Epidermal melanocyte (primary cell): ENCODE data around the gene PCSK9.

Experiments used
- DNase-seq: peaks from one replicate; pipeline ENCODE4 v3.0.0; 2011; ENCODE audit warnings: low spot score; ENCODE audit not compliant: insufficient read length

PCSK9 gene

DNA sequence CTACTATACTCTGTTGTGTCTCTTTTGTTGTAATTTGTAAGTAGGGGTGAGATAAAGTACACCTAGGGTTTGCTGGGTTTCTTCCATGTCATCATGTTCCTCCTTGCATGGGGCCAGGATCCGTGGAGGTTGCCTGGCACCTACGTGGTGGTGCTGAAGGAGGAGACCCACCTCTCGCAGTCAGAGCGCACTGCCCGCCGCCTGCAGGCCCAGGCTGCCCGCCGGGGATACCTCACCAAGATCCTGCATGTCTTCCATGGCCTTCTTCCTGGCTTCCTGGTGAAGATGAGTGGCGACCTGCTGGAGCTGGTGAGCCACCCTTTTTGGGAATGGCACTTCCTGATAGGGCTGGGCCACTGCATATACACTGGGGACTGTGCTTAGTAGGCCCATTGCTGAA, 4.4 kb downstream of the PCSK9 start:
- DNase-seq, result no peak

DNA sequence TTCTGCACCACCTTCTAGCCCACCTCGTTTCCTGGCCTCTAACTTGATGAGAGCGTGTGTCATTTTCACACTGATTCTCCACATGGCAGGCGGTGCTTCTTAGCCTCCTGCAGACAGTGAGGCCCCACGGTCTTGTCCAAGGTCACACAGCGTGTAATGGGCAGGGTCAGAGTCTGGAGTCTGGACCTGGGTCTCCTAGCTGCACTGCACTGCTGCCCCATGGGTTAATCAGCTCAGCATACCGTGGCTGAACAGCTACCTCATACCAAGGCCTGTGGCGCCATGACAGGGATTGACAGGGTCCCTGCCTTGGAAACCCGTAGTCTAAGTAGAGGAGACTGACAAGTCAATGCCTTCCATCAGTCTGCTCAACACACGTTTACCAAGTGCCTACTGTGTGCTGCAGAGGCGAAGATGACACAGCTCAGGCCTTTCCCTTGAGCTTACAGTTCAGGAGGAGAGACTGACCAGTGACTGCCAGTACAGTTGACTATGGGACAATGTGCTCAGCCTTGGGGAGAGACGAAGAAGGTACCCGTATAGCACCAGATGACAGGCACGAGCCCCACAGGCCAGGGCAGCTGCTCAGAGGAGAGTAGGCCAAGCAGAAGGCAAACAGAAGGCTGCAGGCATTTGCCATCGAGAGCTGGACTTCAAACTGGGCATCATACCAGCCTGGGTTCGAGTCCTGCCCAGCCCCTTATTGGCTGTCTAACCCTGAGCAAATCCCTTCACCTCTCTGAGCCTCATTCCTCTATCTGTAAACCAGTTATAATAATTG, 5.5 kb downstream of the PCSK9 start:
- DNase-seq, result no peak

DNA sequence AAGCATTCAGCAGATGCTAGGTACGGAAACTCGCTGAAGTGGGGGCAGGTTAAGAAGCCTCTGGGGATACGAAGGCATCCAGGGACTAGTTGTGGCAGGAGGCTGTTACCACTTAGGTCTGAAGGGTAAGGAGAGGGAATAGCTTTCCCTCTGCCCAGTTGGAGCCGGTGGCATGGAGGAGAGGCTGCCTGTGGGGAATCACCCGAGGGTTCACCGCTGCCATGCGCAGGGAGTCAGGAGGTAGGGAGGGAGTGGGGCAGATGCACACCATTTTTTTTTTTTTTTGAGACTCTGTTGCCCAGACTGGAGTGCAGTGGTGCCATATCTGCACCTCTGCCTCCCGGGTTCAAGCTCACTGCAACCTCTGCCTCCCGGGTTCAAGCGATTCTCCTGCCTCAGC, 6.1 kb downstream of the PCSK9 start:
- no peak for DNase-seq

DNA sequence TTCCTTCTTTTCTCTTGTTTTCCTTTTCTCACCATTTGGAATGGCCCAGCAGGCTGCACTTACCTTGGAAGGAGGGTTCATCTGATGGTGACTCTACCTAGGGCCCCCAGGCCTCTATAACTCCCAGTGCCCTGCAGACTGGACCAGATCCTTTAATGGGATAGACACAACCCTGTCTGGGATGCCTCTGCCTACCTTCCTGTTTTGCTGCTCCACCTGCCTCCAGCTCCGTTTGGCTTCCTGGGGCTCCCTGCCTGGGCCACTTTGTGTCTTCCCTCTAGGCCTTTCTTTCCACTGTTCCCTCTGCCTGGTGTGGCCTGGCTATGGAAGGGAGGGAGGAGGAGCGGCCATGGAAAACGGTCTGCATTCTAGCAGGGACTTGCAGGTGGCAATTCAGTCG, 7.5 kb downstream of the PCSK9 start:
- DNase-seq, result no peak

DNA sequence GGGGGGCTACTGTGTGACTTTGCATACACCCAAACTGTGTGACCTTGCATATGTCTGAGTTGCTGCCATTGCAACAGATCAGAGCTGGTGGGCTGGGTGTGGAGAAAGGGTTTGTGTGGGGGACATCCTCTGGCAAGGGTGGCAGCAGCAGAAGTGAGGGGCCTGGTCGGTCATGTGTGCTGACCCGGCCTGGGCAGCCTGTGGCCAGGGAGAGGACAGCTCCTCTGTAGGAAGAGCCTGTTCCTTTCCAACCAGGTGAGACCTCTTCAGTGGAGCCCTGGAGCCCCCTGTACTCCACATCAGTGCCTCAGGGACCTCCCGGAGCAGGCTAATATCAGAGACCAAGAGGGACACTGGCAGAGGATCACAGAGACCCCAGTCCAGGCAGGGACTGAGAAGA, 8.3 kb downstream of the PCSK9 start:
- no peak for DNase-seq

DNA sequence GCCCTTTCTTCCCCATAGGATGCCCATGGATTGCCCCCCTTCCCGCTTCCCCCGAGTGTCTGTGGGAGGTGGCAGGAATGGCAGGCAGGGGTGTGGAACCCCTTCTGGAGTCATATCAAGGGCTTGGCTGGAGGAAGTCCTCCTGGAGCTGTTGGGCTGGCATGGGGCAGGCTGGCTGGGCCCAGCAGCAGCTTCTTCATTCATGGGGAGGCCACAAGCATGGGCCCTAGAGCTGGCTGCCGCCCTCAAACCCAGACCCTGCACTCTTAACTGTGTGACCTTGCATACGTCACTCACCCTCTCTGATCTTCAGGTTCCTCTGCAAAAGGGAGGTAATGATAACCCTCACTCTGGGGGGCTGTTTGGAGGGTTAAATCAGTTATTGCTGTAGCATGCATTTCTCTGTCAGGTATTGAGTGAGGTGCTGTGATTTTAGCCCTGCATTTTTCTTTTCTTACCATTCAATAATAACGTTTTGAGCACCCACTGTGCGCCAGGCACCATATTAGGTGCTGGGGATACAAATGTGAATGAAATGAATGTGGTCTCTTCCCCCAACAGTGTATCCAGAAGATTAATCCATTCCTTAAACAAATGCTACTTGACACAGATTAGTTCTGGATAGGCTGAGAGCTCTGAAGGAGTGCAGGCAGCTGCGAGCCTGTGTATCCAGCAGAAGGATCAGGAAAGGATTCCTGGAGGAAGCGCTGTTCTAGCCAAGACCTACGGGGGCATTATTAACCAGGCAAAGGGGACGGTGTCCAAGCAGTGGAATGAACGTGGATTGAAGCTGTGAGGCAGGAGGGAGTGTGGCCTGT, 9.3 kb downstream of the PCSK9 start:
- no peak for DNase-seq

DNA sequence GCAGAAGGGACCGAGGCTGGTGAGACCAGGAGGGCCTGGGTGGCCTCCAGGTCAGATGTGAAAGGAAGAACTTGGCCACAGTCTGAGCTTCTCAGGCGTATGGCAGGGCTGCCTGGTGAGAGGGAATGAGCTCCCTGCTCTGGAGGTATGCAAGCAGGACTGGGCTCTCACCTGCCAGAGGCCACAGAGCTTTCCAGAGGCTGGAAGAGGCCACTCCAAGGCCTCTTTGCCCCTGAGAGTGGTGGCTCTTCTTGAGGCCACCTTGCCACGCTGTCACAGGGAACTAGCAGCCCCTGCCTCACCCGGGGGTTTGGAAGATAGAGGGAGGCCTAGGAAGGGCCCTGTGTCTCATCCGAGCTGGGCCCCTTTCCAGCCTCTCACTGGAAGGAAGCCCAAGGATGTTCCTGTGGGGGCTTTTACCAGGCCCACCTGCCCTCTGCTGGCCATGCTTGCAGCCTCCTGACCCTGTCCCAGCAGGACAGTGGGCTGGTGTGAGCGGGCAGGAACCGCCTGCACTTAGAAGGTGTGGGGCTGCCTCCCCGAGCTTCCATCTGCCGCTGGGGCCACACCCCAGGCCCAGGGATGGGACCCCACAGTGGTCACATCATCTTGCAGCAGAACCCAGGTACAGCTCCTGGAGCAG, 10.0 kb downstream of the PCSK9 start:
- DNase-seq, result no peak

DNA sequence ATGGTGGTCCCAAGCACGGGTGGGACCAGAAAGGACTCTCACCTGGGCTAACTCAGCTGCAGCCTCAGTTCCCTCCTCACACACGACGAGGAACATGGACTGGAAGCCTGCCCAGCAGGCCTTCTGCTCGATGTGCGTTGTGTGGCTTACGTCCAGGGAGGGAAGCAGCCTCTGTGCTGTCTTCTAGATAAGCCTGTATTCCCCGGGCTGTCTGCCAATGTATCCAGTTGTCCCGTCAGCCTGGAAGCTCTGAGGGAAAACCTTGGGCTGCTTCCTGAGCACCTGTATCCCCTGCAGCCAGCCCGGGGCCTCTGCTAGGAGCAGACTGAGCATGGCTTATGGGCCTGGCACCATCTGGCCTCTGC, 10.5 kb downstream of the PCSK9 start:
- DNase-seq, result no peak

DNA sequence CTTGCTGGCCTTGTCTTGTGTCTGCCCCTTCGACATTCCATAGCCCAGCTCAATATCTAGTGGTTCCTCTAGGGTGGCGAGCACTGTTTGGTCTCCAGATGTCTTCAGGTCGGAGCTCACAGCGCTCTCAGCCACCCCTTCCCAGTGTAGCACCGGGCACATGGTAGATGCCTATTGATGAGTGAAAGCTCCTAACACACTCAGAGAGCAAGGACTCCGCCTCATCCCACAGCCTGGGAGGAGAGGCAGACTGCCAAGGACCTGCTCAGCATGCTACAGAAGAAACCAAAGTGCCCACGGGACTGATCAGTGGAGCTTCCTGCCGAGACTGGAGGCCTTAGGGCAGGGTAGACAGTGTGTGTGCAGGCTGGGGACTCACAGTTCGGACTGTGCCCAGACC, 10.9 kb downstream of the PCSK9 start:
- DNase-seq, result no peak

DNA sequence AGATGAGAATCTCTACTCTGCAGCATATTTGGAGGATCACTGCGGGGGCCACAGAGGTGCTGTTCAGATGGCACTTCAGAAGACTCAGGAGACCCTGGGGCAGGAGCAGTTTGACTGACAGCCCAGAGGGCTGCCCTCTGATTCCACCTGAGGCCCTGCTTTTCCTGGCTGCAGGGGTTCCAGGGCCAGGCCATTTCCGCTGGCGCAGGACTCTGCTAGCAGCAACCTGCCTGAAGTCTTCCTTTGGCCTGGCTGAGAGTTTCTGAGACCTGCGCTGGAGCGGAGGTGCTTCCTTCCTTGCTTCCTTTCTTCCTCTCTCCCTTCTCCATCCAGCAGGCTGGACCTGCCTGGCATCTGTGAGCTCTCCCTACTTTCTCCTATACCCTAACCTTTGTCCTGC, 11.8 kb downstream of the PCSK9 start:
- DNase-seq, result no peak

DNA sequence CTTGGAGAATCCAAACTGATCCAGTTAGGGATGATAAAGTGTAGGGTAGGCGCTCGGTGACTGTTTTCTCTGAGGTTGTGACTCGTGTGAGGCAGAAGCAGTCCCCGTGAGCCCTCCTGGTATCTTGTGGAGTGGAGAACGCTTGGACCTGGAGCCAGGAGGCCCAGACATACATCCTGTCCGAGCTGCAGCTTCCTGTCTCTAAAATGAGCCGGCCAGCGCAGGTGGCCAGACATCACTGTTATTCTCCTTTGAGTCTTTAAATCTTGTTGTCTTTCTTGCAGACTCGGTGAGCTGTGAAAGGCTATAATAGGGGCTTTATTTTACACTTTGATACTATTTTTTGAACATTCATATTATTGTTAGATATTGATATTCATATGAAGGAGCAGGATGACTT, 12.3 kb downstream of the PCSK9 start:
- no peak for DNase-seq

DNA sequence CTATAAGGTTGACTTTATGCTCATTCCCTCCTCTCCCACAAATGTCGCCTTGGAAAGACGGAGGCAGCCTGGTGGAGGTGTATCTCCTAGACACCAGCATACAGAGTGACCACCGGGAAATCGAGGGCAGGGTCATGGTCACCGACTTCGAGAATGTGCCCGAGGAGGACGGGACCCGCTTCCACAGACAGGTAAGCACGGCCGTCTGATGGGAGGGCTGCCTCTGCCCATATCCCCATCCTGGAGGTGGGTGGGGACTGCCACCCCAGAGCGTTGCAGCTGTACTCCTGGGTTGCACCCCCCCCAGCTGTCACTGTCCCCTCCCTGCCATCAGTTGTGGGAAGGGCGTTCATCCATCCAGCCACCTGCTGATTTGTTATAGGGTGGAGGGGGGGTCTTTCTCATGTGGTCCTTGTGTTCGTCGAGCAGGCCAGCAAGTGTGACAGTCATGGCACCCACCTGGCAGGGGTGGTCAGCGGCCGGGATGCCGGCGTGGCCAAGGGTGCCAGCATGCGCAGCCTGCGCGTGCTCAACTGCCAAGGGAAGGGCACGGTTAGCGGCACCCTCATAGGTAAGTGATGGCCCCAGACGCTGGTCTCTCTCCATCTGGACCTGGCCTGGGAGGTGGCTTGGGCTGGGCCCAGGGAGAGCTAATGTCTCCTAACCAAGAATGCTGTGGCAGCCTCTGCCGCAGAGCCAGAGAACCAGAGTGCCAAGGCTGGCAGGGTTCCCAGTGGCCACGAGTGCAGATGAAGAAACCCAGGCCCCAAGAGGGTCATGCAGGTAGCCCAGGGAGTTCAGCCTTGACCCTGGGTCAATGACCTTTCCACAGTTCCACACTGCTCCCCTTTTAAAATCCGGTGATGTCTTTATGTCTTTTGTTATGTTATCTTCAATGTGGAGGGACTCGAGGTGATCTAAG, 13.1 kb downstream of the PCSK9 start:
- no peak for DNase-seq

DNA sequence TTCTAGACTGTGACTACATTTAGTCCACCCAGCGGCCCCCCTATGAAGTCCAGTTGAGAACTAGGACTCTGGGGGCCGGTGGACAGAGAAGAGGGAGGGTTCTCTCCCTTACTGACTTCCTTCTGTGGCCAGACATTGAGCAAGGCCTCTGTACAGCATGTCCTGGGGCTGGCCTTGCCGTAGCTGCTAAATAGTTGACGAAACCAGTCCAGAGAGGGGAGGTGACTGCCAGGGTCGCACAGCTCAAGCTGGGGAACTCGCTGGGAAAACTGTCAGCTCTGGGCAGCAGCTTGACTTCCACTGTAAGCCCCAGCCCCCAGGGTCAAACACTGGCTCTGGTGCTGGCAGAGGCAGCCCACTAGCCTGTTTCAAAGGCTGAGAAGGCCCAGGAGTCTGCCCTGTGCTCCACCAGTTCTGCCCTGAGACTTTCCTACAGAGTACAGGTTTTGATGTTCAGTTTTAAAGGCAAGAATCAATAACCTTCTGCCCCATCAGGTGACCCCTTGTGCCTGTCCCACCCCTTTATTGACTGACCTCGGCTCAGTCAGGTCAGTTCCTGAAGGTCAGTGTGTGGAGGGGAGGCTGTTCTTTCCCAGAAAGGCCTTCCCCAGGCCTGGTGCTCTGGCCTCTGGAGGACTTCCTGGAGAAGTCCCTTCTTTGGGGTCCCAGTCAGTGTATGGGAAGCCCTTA, 14.1 kb downstream of the PCSK9 start:
- DNase-seq, result no peak

DNA sequence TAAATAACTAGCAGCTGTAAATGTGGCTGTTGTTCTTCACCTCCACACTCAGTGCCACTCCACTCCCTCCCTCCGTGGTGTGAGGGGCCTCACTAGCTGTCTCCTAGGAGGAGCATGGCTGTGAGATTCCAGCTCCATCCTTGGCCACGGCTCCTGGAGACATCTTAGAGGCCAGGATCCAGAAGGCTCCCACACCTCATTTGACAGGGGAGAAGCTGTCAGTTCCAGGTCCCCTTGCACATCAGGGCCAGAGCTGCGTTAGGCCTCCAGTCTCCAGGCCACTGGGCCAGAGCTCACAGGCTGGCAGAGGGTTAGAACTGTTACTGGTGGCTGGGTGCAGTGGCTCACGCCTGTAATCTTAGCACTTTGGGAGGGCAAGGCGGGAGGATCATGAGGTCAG, 15.0 kb downstream of the PCSK9 start:
- DNase-seq, result no peak

DNA sequence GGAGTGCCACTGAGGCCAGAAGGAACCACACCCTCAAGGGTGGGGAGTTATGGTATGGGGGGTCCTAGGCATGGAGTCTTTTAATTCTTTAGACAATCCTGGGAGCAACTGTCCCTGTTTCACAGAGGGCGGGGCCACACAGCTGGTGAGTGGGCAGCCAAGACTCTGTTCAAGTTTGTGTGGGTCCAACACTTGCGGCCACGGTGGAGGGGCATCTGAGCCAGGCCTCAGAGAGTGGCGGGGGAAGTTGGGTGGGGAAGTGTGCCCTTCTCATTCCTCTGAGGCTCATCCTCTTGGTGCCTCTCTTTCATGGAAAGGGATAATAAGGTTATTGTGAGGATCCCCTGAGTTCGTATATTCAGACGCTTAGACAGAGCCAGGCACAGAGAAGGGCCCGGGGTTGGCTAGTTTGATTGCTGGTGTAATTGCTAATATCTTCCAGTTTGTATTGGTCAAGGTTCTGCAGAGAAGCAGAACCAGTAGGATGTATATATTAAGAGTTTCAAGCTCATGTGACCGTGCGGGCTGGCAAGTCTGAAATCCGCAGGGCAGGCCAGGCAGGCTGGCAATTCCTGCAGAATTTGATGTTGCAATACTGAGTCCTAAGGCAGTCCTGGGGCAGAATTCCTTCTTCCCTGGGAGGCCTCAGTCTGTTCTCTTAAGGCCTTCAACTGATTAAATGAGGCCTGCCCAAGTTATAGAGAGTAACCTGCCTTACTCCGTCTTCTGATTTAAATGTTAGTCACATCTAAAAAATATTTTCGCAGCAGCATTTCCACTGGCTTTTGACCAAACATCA, 15.9 kb downstream of the PCSK9 start:
- no peak for DNase-seq

DNA sequence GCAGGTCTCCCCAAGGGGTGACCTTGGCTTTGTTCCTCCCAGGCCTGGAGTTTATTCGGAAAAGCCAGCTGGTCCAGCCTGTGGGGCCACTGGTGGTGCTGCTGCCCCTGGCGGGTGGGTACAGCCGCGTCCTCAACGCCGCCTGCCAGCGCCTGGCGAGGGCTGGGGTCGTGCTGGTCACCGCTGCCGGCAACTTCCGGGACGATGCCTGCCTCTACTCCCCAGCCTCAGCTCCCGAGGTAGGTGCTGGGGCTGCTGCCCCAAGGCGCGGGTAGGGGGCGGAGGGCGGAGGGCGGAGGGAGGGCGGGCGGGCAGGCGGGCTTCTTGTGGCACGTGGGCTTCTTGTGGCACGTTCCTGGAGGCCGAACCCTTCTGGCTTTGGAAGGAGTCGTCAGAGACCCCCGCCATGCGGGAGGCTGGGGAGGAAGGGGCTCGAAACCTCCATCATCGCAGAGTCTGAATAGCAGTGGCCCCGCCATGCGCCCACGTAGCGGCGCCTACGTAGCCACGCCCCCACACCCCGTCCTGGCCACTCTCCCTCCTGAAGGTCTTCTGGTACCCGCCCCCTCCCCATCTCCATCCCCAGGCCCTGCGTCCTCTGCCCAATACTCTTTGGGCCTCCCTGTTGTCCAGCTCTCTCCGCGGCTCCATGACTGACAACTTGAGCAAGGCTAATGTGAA, 16.7 kb downstream of the PCSK9 start:
- DNase-seq, result no peak

DNA sequence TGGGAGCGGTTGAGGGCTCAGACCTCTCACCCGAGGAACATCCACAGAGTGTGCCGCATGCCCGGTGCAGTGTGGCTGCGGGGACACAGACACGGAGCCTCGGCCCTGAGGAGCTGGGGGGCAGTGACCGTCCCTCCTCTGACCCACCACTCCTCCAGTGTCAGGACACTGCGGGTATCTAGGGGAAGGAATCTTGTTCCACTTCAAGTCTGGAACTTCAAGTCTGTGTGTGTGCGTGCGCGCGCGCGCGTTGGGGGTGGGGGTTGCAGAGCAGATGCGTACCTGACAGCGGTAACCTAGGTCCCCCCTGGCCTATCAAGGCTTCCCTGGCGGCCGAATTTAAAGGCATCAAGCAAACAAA, 17.3 kb downstream of the PCSK9 start:
- no peak for DNase-seq

DNA sequence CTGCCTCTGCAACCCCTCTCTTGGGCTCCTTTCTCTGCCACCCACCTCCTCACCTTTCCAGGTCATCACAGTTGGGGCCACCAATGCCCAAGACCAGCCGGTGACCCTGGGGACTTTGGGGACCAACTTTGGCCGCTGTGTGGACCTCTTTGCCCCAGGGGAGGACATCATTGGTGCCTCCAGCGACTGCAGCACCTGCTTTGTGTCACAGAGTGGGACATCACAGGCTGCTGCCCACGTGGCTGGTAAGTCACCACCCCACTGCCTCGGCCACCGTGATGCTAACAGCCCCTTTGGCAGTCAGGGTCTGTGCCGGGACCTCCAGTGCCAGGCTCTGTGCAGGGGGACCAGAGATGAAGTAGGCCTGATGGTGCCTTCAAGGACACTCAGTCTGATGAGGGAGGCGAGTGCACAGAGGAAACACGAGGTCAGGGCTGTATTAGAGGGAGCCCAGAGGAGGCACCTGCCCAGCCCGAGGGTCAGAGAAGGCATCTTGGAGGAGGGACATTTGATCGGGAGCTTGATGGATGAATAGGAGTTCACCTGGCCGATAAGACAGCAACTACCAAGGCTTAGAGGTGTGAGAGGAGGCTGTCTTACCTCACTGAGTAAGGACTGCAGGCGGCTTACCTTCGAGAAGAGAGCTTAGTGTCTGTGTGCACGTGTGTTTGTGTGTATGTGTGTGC, 18.1 kb downstream of the PCSK9 start:
- DNase-seq, result no peak

DNA sequence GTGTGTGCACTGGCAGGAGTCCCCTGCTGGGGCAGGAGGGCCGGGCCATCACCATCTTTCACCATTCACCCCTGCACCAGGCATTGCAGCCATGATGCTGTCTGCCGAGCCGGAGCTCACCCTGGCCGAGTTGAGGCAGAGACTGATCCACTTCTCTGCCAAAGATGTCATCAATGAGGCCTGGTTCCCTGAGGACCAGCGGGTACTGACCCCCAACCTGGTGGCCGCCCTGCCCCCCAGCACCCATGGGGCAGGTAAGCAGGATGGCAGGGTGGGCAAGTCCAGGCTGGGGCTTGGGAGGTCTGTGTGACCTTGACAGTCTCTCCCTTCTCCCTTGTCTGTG, 18.6 kb downstream of the PCSK9 start:
- DNase-seq, result no peak
